AG08396 (cell line): Measurements from ENCODE around the gene MAST3.
A peak's percentile ranks its signal among the peaks of the same experiment; 100 is the strongest.

ENCODE experiments used
- DNase-seq: peaks from one replicate; pipeline ENCODE4 v3.0.0; 2012; ENCODE audit warnings: low spot score, mixed read lengths

MAST3 gene

DNA sequence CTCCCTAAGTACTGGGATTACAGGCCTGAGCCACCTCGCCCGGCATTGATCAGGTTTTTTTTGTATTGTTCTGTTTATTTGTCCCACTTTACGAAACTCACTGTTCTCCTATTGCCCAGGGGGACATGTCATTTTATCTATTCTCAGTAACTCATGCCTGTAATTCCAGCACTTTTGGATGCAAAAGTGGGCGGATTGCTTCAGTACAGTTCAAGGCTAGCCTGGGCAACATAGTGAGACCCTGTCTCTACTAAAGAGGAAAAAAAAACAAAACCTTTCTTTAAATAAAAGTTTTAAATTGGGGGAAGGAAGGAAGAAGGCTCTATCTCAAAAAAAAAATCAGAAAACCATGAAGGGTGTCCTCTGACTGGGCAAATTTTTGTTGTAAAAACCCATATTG is 92.7 kb downstream of the MAST3 start:
- DNase-seq: no peak

DNA sequence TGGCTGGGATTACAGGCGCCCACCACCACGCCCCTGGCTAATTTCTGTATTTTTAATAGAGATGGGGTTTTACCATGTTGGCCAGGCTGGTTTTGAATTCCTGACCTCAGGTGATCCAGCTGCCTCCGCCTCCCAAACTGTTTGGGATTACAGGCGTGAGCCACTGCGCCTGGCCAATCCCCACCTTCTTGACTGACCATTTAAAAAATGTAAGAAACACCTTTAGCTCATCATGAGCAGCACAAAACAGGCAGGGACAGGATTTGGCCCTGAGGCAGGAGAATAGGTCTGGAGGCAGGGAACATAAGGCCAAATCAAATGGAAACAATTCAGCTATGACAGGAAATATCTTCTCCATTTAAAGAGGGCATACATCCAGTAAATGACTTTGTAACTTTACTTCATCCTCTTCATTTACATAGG is 94.1 kb downstream of the MAST3 start:
- no peak for DNase-seq

DNA sequence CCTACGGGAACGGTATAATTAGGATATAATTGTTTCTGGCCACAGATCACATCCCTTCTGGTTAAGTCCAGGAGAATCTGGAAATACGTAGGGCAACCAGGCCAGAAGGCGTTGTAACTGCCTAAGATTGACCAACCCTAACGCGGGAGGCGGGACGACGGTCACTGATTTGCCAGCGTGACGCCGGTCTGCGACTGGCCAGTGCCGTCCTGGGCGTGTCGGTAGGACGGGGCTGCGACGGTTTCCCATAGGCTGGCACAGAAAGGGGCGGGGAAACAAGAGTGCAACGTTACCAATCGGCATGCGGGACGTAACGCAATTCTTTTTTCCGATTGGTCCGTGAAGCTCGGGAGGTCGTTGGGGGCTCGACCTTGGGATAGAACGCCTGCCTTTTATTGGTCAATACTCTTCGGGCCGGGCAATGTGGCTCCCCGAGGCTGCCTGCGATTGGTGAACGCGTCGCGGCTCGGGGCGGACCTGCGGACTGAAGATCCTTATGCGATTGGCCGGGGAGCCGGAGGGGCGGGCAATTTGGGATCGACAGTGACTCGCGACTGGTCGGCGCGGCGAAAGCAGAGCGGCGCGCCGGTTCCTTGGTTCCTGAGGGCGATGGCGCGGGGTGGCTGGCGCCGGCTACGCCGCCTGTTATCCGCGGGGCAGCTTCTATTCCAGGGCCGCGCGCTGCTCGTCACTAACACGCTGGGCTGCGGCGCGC is 95.3 kb downstream of the MAST3 start, which contains the start of gene MPV17L2:
Gene MPV17L2 (plus strand): TSS at position 546 of the 715 bp plus-strand sequence. CDS start 64 bp downstream, at position 610.
- peak; percentile 97 for DNase-seq

DNA sequence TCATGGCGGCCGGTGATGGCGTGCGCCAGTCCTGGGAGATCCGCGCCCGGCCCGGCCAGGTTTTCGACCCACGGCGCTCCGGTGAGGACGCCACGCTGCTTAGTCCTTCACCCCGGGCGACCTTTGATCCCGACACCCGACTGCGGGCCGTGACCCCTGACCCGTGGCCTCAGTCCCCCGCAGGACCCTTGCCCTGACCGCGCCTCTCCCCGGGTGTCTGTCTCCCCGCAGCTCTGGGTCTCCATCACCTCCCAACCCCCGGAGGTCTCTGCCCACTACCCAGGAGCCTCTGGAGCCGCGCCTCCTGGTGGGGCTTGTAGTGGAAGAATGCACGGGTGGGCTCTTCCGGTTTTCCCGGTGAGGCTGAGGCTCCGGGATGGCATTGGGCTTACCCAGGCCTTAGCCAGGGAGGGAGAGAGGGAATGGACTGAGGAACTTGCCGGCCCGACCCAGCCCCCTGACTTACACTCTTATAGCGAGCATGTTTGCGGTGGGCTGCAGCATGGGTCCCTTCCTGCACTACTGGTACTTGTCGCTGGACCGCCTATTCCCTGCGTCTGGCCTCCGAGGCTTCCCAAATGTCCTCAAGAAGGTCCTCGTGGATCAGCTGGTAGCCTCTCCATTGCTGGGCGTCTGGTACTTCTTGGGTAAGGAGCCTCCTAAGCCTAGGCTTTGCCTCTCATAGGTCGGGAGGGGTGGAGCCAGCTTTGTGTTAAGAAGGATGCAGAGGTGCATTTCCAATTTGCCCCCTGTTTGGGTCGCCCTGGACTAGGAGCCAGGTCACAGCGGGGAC is 96.0 kb downstream of the MAST3 start:
- DNase-seq: no peak

DNA sequence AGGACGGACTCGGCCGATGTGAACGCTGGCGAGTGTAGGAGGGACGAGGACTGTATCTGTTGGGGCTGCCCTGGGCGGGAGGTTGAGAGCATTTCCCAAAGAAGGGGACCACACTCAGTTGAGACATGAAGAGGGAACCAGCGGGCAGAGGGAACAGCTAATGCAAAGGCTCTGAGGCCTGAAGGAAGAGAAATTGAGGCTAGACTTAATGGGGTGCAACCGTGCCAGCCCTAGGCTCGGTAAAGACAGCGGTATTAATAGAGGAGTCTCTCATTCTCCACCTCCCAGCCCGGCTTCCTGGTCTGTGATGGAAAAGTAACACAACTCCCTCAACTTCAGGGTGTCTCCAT is 96.6 kb downstream of the MAST3 start:
- no peak for DNase-seq

DNA sequence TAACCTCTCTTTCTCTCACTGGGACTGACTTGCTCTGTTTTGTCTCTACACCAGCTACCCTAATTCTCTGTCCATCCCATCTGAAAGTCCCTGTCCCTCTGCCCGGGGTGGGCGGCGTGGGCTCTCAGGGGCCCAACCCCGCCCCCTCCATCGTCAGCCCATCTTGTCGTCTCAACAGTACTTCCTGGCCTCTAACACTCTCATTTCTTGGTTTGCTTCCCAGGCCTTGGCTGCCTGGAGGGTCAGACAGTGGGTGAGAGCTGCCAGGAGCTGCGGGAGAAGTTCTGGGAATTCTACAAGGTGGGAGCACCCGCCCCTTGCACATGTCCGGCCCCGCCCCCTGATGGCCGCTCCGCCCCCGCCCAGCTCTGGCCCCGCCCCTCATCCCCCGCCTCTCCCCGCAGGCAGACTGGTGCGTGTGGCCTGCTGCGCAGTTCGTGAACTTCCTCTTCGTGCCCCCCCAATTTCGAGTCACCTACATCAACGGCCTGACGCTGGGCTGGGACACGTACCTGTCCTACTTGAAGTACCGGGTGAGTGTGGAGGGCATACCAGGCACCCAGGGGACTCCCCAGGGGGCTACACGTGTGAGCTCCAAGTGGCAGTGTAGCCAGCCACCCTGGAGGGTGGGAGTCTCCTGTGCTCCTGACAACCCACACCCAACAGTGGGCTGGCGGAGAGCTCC is 97.1 kb downstream of the MAST3 start:
- DNase-seq: no peak

DNA sequence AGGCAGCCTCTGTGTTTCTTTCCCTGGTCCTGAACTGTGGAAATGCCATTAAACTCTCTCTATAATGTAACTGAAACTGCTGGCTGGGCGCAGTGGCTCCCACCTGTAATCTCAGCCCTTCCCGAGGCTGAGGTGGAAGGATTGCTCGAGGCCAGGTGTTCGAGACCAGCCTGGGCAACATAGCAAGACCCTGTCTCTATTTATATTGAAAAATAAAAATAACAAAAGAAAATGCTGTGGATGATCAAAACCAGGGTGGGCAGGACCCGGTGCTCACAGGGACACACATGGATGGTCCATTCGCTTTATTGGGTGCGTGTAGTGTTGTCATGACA is 98.9 kb downstream of the MAST3 start:
- DNase-seq: no peak

DNA sequence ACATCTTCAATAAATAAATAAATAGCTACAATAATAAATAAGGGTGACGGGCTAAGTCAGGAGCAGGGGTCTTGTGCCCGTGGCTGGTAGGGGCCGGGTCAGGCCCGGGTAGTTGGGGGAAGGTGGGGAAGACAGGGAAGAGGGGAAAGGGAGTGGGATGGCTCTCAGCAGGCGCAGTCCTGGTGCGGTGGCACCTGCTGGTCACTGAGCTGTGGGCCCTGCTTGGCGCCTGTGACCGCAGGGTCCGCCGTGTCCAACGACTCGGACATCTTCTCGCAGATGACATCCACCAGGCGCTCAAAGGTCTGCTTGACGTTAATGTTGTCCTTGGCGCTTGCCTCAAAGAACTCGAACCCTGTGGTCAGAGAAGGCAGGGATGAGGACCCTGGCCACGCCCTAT is 99.7 kb downstream of the MAST3 start:
- no peak for DNase-seq

DNA sequence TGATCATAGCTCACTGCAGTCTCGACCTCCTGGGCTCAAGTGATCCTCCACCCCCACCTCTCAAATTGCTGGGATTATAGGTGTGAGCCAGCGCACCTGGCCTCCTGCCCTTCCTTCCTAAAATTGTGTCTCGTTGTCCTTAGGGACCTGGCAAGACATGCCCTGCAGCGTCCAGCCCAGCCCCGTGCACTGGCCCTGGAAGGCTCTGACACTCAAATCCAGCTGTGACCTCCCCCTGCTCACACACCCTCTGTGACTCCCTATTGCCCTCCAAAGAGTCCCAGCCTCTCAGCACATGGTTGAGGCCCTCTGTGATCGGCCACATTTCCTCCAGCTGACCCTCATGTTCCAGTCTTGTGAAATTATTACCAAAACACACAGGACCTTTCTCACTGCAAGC is 100.4 kb downstream of the MAST3 start:
- DNase-seq: no peak

DNA sequence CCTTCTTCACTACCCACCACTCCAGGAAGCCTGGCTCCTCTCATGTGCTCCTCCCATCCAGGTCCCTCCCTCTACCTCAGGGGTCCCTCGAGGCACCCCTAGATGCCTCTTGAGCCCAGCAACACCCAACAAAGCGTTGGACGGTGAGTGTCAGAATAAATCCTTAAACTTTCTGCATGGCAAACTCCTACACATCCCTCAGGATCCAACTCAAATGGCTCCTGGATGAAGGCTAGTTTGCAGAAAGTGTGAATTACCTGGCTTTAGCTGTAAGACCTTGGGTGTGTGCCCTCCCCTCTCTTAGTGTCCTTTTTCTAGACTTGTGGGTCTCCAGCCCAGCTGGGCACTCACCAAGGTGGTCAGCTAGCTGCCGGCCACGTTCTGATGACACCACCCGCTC is 100.8 kb downstream of the MAST3 start:
- DNase-seq: no peak
